B cell (primary cell): ENCODE data around the gene MAP3K1. TPM values are rescaled to one million over a fixed set of nuclear protein-coding genes. Genes with fewer than 3 reads are reported as not detected.

ENCODE experiments used
- ATAC-seq: fragments of 200-7000 bp; cut with Tn5 transposase; one replicate; pipeline ENCODE4 v1.10.0; 2021; ENCODE audit warnings: low read depth, mild to moderate bottlenecking, moderate number of reproducible peaks, moderate library complexity
- CTCF ChIA-PET: fragments of 350-600 bp; sonication (Branson Sonifier 250); formaldehyde crosslinking; loops from one replicate; lab custom pipeline; 2021; ENCODE audit warnings: antibody characterized with exemption, inconsistent platforms; lab: Charles Lee
- POLR2A ChIA-PET: fragments of 350-600 bp; sonication (Branson Sonifier 250); formaldehyde crosslinking; loops from one replicate; lab custom pipeline; 2021; ENCODE audit warnings: antibody characterized with exemption; lab: Charles Lee
- DNase-seq: peaks from one replicate; pipeline ENCODE4 v3.0.0; 2013
- H2AFZ ChIP-seq: 2 replicates; pipeline ENCODE4 v1.6.1; 2012; ENCODE audit warnings: mild to moderate bottlenecking, low read depth, low read length; ENCODE audit not compliant: insufficient read depth, poor library complexity, severe bottlenecking
- H3K27ac ChIP-seq, 2 donors: 1 replicate in 1 of 2; 2 replicates in 1 of 2; pipeline ENCODE4 v1.5.1; 2012 to 2013; ENCODE audit warnings: low read length in 2 of 2, mild to moderate bottlenecking in 2 of 2, moderate library complexity in 1 of 2
- H3K27me3 ChIP-seq, 4 experiments: fragments of 200-600 bp in 1 of 4; sonication (generic) in 1 of 4; replicated peaks in 1 of 4; 1 replicate in 2 of 4; 2 replicates in 2 of 4; pipeline versions ENCODE4 v1.6.1 to v1.7.0; 2013 to 2016; ENCODE audit warnings: low read length in 3 of 4, mild to moderate bottlenecking in 2 of 4, mixed read lengths in 1 of 4, moderate library complexity in 1 of 4; ENCODE audit not compliant: insufficient read depth in 4 of 4, control insufficient read depth in 3 of 4; ENCODE audit errors: control extremely low read depth in 1 of 4
- H3K36me3 ChIP-seq, 2 experiments: replicated peaks in 1 of 2; 1 replicate in 1 of 2; 2 replicates in 1 of 2; pipeline versions ENCODE4 v1.6.1 to v1.7.1; 2013; ENCODE audit warnings: low read length in 1 of 2; ENCODE audit not compliant: insufficient read depth in 2 of 2, control insufficient read depth in 1 of 2; ENCODE audit errors: control extremely low read depth in 1 of 2, extremely low read depth in 1 of 2
- H3K4me1 ChIP-seq, 2 donors: fragments of 200-600 bp in 1 of 2; sonication (generic) in 1 of 2; 1 replicate in 1 of 2; 2 replicates in 1 of 2; pipeline versions ENCODE4 v1.5.1 to v1.6.1; 2013 to 2017; ENCODE audit warnings: low read length in 2 of 2; ENCODE audit not compliant: control insufficient read depth in 2 of 2, insufficient read depth in 2 of 2
- H3K4me2 ChIP-seq: replicated peaks from 2 replicates; pipeline ENCODE3; 2012; ENCODE audit warnings: mild to moderate bottlenecking, low read depth, low read length; ENCODE audit not compliant: poor library complexity, severe bottlenecking
- H3K4me3 ChIP-seq, 5 experiments: fragments of 200-600 bp in 1 of 5; sonication (generic) in 1 of 5; 1 replicate in 3 of 5; 2 replicates in 2 of 5; pipeline versions ENCODE4 v1.5.1 to v1.7.0; 2011 to 2016; ENCODE audit warnings: low read length in 4 of 5, mild to moderate bottlenecking in 4 of 5, low read depth in 2 of 5, control low read depth in 1 of 5, moderate library complexity in 1 of 5; ENCODE audit not compliant: insufficient read depth in 1 of 5; ENCODE audit errors: control extremely low read depth in 1 of 5, extremely low read depth in 1 of 5
- H3K79me2 ChIP-seq: fragments of 200-600 bp; sonication (generic); one replicate; pipeline ENCODE4 v1.6.0; 2016; ENCODE audit warnings: low read length; ENCODE audit not compliant: control insufficient read depth, insufficient read depth
- H3K9ac ChIP-seq: fragments of 200-600 bp; sonication (generic); 2 replicates; pipeline ENCODE4 v1.6.1; 2017; ENCODE audit warnings: mild to moderate bottlenecking, low read length, moderate library complexity
- H3K9me3 ChIP-seq, 3 donors: one replicate each; pipeline versions ENCODE4 v1.6.1 to v1.7.1; 2013; ENCODE audit warnings: low read length in 2 of 3; ENCODE audit not compliant: control insufficient read depth in 2 of 3, insufficient read depth in 1 of 3; ENCODE audit errors: control extremely low read depth in 1 of 3
- H4K20me1 ChIP-seq: 2 replicates; pipeline ENCODE4 v1.6.0; 2012; ENCODE audit warnings: mild to moderate bottlenecking, low read length; ENCODE audit not compliant: insufficient read depth, control insufficient read depth, poor library complexity, severe bottlenecking
- H3K27ac Mint-ChIP-seq: one replicate; pipeline ENCODE4 v1.8.0; 2021; ENCODE audit warnings: mixed read lengths
- H3K27me3 Mint-ChIP-seq: one replicate; pipeline ENCODE4 v1.8.0; 2021; ENCODE audit warnings: mixed read lengths
- H3K4me1 Mint-ChIP-seq: one replicate; pipeline ENCODE4 v1.8.0; 2021; ENCODE audit warnings: mixed read lengths
- H3K4me3 Mint-ChIP-seq: one replicate; pipeline ENCODE4 v1.8.0; 2021; ENCODE audit warnings: mixed read lengths
- H3K9me3 Mint-ChIP-seq: one replicate; pipeline ENCODE4 v1.8.0; 2022; ENCODE audit warnings: mixed read lengths; ENCODE audit not compliant: insufficient read depth
- EZH2 ChIP-seq: IDR thresholded peaks from 2 replicates; pipeline ENCODE4 v1.6.1; 2012; ENCODE audit warnings: borderline replicate concordance, low read depth, mild to moderate bottlenecking, moderate library complexity, low read length; ENCODE audit not compliant: insufficient read depth, poor library complexity, severe bottlenecking
- WGBS: methylation state at CpG from one replicate; pipeline ENCODE4 v1.1.5; 2013; ENCODE audit warnings: missing lambda C conversion rate; ENCODE audit not compliant: insufficient coverage; 5-methylcytosine and 5-hydroxymethylcytosine counted together
- intact Hi-C: fragments of 100-400 bp; cut with micrococcal nuclease; formaldehyde crosslinking; loops from one replicate; pipeline ENCODE4 v1.10.0; 2022
- polyA plus RNA-seq: library from polyadenylated mRNA; depleted of rRNA; stranded (reverse); fragments of >200 nt; gene quantifications from 2 replicates; pipeline ENCODE4 v1.2.3, GENCODE V29; 2012
- total RNA-seq, 2 donors: library from RNA; stranded (reverse); fragments of 120-200 nt in 1 of 2; gene quantifications; 1 replicate in 1 of 2; 2 replicates in 1 of 2; pipeline versions ENCODE4 v1.2.3 to v1.2.4, GENCODE V29; 2013 to 2022
- TF ChIP-seq, protein P1 (sequence below): fragments of 200-600 bp; IDR thresholded peaks from one replicate; pipeline ENCODE4 v1.8.0; 2022; ENCODE audit warnings: antibody characterized with exemption, mild to moderate bottlenecking

Gene MAP3K1
- total and polyA plus RNA-seq, 2 donors (not counting 1 experiment from before 2014, with no cell fraction given): 51.7 to 160 TPM

DNA sequence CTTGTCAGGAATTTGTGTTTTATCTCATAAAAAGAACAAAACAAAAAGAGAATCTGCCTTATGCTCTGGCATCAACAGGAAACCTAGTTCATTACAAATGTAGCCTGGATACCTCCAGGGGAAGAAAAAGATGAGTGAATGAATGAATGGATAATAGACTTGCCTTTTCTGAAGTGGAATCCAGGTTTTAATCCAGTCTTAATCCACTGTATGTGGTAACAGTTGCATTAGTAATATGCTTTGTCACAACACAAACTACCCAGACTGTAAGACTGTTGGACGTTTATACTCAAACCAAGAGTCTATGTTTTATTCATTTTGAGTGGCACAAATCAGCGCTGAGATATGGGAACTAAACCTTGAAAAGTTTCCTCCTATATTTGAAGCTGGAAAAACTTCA, 32.1 kb upstream of the MAP3K1 start:
- H3K9ac ChIP-seq: no peak overlapping the region
- ChIA-PET CTCF (interaction anchor here (1.3 kb wide), 1 partner anchor 55 kb away, joined by 5 read pairs; no protein-coding TSS in a partner anchor), POLR2A (no interaction called here)
- intact Hi-C loops: no loop called here
- peaks cover 4% of the 10 kb centered on the region for H3K4me1 Mint-ChIP-seq
- no peaks in the 10 kb centered on the region for H3K27me3 Mint-ChIP-seq
- H3K4me3 Mint-ChIP-seq: no peak overlapping the region
- H2AFZ ChIP-seq: no peak overlapping the region
- no peaks in the 10 kb centered on the region for H4K20me1 ChIP-seq
- no peak overlapping the region for H3K27ac ChIP-seq
- ATAC-seq (no peak), DNase-seq (no peak)
- no peak overlapping the region for H3K27ac Mint-ChIP-seq
- H3K9me3 Mint-ChIP-seq: no peaks in the 10 kb centered on the region
- no CpG with 5 or more reads among the region's 2 CpGs for WGBS
- H3K4me1 ChIP-seq: no peaks in the 10 kb centered on the region
- no peaks in the 10 kb centered on the region for H3K36me3 ChIP-seq
- peaks cover 0 to 8% (median 0%) of the 10 kb centered on the region in 3 donors for H3K9me3 ChIP-seq
- TF ChIP-seq EZH2: no peak
- TF ChIP-seq, protein P1, sequence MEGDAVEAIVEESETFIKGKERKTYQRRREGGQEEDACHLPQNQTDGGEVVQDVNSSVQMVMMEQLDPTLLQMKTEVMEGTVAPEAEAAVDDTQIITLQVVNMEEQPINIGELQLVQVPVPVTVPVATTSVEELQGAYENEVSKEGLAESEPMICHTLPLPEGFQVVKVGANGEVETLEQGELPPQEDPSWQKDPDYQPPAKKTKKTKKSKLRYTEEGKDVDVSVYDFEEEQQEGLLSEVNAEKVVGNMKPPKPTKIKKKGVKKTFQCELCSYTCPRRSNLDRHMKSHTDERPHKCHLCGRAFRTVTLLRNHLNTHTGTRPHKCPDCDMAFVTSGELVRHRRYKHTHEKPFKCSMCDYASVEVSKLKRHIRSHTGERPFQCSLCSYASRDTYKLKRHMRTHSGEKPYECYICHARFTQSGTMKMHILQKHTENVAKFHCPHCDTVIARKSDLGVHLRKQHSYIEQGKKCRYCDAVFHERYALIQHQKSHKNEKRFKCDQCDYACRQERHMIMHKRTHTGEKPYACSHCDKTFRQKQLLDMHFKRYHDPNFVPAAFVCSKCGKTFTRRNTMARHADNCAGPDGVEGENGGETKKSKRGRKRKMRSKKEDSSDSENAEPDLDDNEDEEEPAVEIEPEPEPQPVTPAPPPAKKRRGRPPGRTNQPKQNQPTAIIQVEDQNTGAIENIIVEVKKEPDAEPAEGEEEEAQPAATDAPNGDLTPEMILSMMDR: no peak
- no peak overlapping the region for H3K4me2 ChIP-seq
- H3K79me2 ChIP-seq: no peaks in the 10 kb centered on the region
- H3K4me3 ChIP-seq: no peak overlapping the region
- H3K27me3 ChIP-seq: no peaks in the 10 kb centered on the region

DNA sequence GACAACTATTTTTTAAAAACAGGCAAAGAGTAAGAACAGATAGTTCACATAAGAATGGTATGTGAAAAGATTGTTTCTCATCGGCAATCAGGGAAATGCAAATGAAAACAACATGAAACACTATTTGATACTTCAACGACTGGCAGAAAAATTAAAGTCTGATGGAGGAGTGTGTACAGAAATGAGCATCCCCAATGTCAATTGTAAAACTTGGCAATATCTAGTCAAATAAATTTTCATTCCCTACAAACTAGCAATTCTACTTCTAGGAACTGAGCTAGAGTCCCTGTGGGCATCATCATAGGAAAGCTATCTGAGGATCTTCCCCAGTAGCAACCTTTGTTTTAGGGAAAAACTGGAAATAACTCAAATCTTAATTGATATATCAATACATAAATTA, 29.0 kb upstream of the MAP3K1 start:
- H3K27me3 Mint-ChIP-seq: no peaks in the 10 kb centered on the region
- DNase-seq (no peak), ATAC-seq (no peak)
- no peaks in the 10 kb centered on the region for H3K36me3 ChIP-seq
- no peak for TF ChIP-seq EZH2
- TF ChIP-seq, protein P1: no peak
- no peak overlapping the region for H3K4me3 ChIP-seq
- no peaks in the 10 kb centered on the region for H3K9me3 Mint-ChIP-seq
- intact Hi-C loops: no loop called here
- no peak overlapping the region for H3K4me2 ChIP-seq
- CTCF ChIA-PET: no interaction called here
- H3K4me1 Mint-ChIP-seq: peaks cover 4% of the 10 kb centered on the region
- H3K4me3 Mint-ChIP-seq: no peak overlapping the region
- H2AFZ ChIP-seq: no peak overlapping the region
- H3K4me1 ChIP-seq: no peaks in the 10 kb centered on the region
- no CpG with 5 or more reads among the region's 2 CpGs for WGBS
- no peaks in the 10 kb centered on the region for H3K79me2 ChIP-seq
- H3K9me3 ChIP-seq: peaks cover 0 to 8% (median 0%) of the 10 kb centered on the region in 3 donors
- H3K9ac ChIP-seq: no peak overlapping the region
- no peaks in the 10 kb centered on the region for H4K20me1 ChIP-seq
- no peak overlapping the region for H3K27ac ChIP-seq
- no peaks in the 10 kb centered on the region for H3K27me3 ChIP-seq
- no peak overlapping the region for H3K27ac Mint-ChIP-seq
- POLR2A ChIA-PET: no interaction called here
